Measurements from ENCODE around the gene SEMA4C. TPM values are rescaled to one million over a fixed set of nuclear protein-coding genes. Genes with fewer than 3 reads are reported as not detected.

SEMA4C gene
- total and polyA plus RNA-seq, 8 donors: 6.7 to 21.8 (median 10.0) TPM

GRCh38 chr2:96831679-96832078 lies 38.2 kb downstream of the SEMA4C start:
- no peak for TF ChIP-seq CTCF (IDR thresholded peaks at IDR 0.05)
- DNase-seq: peak; percentile 54 to 88 (median 69)
- Histone ChIP-seq H3K27ac (peak overlapping the region; percentile 40 to 73 (median 68)), H3K36me3 (peaks cover 4 to 48% (median 31%) of the 10 kb centered on the region in 3 donors), H3K4me3 (no peak overlapping the region), H3K4me1 (peaks cover 27 to 33% (median 31%) of the 10 kb centered on the region in 3 donors), H3K27me3 (no peaks in the 10 kb centered on the region), H3K9me3 (no peaks in the 10 kb centered on the region)
- peak; percentile 68 to 79 (median 78) for ATAC-seq
- intact Hi-C loops (cut with DNase I): no loop called here
- FAIRE-seq: no peak
- WGBS, 2 donors: 15% methylated on average over 10 of the region's 10 CpGs

DNA sequence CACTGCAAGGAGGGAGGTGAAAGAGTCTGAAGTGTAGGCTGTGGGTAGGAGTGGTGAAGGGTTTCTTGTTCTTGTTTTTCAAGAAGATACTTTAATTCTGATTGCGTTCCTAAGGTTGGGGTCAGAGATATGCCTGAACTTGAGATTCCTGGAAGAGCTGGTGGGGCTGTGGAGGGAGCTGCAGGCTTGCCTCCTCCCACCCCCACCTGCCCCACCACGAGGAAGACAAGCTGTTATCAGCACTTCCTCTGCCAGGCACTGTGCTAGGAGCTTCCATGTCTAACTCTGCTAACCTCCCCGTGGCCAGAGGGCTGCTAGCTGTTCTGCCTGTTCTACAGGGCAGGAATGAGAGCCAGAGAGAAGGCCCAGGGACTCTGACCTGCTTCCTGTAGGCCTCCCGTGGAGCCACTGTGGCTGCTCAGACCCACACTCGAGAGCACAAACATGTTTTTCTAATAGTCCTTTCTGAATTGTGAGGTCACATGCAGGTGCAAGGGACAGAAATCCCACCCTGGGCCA lies 39.8 kb downstream of the SEMA4C start:
- 57 to 62% methylated on average over 5 of the region's 5 CpGs for WGBS, 2 donors
- Histone ChIP-seq H3K27me3 (no peaks in the 10 kb centered on the region), H3K36me3 (peaks cover 4 to 61% (median 37%) of the 10 kb centered on the region in 3 donors), H3K27ac (no peak overlapping the region), H3K9me3 (no peaks in the 10 kb centered on the region), H3K4me1 (peaks cover 27 to 33% (median 31%) of the 10 kb centered on the region in 3 donors), H3K4me3 (no peak overlapping the region)
- FAIRE-seq (no peak), ATAC-seq (no peak), DNase-seq (peak in 1 of 6 donors; percentile 20)
- intact Hi-C loops (cut with DNase I): no loop called here
- TF ChIP-seq CTCF (IDR thresholded peaks at IDR 0.05): no peak

- Histone ChIP-seq H3K36me3 (peaks cover 4 to 57% (median 38%) of the 10 kb centered on the region in 3 donors), H3K4me1 (peaks cover 31 to 37% (median 34%) of the 10 kb centered on the region in 3 donors), H3K27me3 (no peaks in the 10 kb centered on the region), H3K27ac (no peak overlapping the region), H3K9me3 (no peaks in the 10 kb centered on the region), H3K4me3 (no peak overlapping the region)
- no peak for TF ChIP-seq CTCF (IDR thresholded peaks at IDR 0.05)
- intact Hi-C loops (cut with DNase I): no loop called here
- 94 to 95% methylated on average over 13 of the region's 13 CpGs for WGBS, 2 donors
- DNase-seq (peak in 1 of 6 donors; percentile 18), ATAC-seq (no peak), FAIRE-seq (no peak)
Observed at GRCh38 chr2:96828874-96829273, 41.0 kb downstream of the SEMA4C start.

DNA sequence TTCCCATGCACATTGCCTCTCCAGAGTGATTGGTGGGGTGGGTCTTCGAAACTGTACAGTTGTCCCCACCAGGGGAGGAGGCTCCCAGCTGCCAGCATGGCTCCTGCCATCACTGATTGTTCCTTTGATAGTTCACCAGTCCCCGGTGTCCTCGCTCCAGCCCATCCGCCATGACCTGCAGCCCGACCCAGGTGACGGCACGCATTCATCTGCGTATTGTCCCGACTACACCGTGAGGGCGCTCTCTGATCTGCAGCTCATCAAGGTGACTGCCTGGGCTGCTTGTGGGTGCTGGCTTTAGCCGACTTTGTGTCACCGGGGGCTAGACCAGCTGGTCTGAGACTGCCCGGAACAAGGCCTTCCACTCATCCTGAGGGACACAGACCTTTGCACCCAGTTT lies 41.4 kb downstream of the SEMA4C start:
- TF ChIP-seq CTCF (IDR thresholded peaks at IDR 0.05): no peak
- ATAC-seq (no peak), FAIRE-seq (no peak), DNase-seq (peak in 2 of 6 donors; percentile 18 to 49)
- Histone ChIP-seq H3K9me3 (no peaks in the 10 kb centered on the region), H3K27me3 (no peaks in the 10 kb centered on the region), H3K4me1 (peaks cover 27 to 37% (median 33%) of the 10 kb centered on the region in 3 donors), H3K4me3 (no peak overlapping the region), H3K27ac (no peak overlapping the region), H3K36me3 (peaks cover 4 to 57% (median 38%) of the 10 kb centered on the region in 3 donors)
- WGBS, 2 donors: 94% methylated on average over 14 of the region's 14 CpGs
- intact Hi-C loops (cut with DNase I): no loop called here

DNA sequence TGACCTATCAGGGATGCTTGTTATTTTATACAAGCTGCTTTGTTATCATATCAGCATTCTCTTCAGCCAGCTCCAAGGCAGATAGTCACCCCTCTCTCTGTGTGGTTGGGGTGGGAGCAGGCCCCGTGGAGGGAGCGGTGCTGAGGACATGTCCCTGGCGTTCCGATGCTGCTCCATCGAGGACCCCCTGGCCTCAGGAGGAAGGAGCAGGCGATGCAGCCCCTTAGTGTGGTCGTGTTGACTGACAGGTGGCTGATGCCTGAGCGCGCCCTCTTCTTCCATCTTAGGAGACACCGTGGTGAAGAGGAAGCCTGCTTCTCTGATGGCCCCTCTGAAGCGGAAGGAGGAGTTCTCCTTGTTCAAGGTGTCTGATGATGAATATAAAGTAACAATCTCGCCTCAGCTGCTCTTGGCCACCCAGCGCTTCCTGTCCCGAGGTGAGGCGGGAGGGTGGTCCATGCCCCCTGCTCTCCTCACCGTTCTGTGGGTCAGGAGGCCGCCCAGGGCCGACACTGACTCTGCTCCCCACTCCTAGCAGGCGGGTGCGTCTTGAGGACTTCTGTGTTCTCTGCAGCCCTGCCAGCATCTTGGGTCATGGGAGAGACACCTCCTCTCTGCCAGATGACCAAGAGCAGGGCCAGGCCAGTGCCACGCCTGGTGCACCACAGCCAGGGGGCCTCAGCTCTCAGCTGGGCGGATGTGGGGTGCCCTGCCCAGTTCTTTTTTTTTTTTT lies 43.2 kb downstream of the SEMA4C start:
- intact Hi-C loops (cut with DNase I): no loop called here
- FAIRE-seq (no peak), DNase-seq (peak in 2 of 6 donors; percentile 13 to 60), ATAC-seq (no peak)
- Histone ChIP-seq H3K4me1 (peaks cover 11 to 22% (median 22%) of the 10 kb centered on the region in 3 donors), H3K4me3 (no peak overlapping the region), H3K36me3 (peaks cover 4 to 57% (median 44%) of the 10 kb centered on the region in 3 donors), H3K27me3 (no peaks in the 10 kb centered on the region), H3K27ac (no peak overlapping the region), H3K9me3 (no peaks in the 10 kb centered on the region)
- no peak for TF ChIP-seq CTCF (IDR thresholded peaks at IDR 0.05)
- WGBS, 2 donors: 90 to 95% methylated on average over 22 of the region's 22 CpGs
